Uterus (tissue), 2 donors: ENCODE data around the gene LTK.

ENCODE experiments used
- CTCF ChIP-seq, 4 experiments: fragments of 200-600 bp in 2 of 4; fragments of 450-650 bp in 2 of 4; sonication (generic) in 2 of 4; IDR thresholded peaks; one replicate each; pipeline ENCODE4 v1.5.1; 2016 to 2019; ENCODE audit warnings: antibody characterized with exemption in 4 of 4, mild to moderate bottlenecking in 2 of 4, moderate library complexity in 1 of 4
- POLR2A ChIP-seq, 2 donors: fragments of 450-650 bp; IDR thresholded peaks; one replicate each; pipeline ENCODE4 v1.6.1; 2016; ENCODE audit warnings: antibody characterized with exemption in 2 of 2, mild to moderate bottlenecking in 1 of 2, moderate library complexity in 1 of 2

DNA sequence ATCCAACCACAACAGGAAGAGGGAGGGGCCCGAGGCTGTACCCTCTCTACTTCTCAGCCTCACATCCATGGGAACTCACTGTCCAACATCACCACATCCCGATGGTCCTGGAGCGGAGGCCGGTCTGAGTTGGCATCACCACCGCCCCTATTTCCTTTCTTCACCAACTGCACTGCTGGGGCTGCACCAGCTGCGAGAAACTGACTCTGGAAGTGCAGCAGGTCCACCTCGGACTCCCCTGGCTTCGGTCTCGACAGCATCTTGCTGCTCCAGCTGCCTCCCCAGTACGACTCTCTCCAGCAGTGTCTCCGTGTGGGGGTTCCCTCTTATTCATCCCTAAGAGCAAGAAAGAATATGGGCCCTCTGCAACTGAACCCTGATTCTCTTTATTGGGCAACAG lies 23.2 kb upstream of the LTK start:
- TF ChIP-seq CTCF (IDR thresholded peaks at IDR 0.05) (no peak), POLR2A (IDR thresholded peaks at IDR 0.05) (no peak)
